OCI-LY7 (cell line): ENCODE results near the gene PIK3C2A. TPM values are rescaled to one million over a fixed set of nuclear protein-coding genes. Genes with fewer than 3 reads are reported as not detected.
"Not testable (repeated sequence)": the region's sequence is repeated elsewhere in the genome, so short reads cannot be mapped to it uniquely, and the experiment has no call there.

Experiments used
- BruUV-seq: library from RNA; stranded (reverse); fragments of 400-500 nt; replicated peaks from 2 replicates; lab custom pipeline; 2021; lab: Mats Ljungman, UMichigan
- CTCF ChIA-PET: fragments of 300-600 bp; sonication (Branson Sonifier 250); formaldehyde crosslinking; loops from one replicate; lab custom pipeline; 2022; ENCODE audit warnings: antibody characterized with exemption; ENCODE audit not compliant: unreplicated experiment; lab: Charles Lee
- POLR2A ChIA-PET: fragments of 300-600 bp; sonication (Branson Sonifier 250); formaldehyde crosslinking; loops from one replicate; lab custom pipeline; 2022; ENCODE audit warnings: antibody characterized with exemption; lab: Charles Lee
- DNase-seq: peaks from one replicate; pipeline ENCODE4 v3.0.0-alpha.2; 2015; ENCODE audit warnings: low spot score
- H2AFZ ChIP-seq: fragments of 200-600 bp; sonication (generic), shearing (Covaris generic); 2 replicates; pipeline ENCODE4 v1.6.1; 2014; ENCODE audit warnings: mild to moderate bottlenecking, antibody characterized with exemption, low read length, moderate library complexity
- H3K27ac ChIP-seq: fragments of 200-600 bp; sonication (generic); 2 replicates; pipeline ENCODE4 v1.5.1; 2014; ENCODE audit warnings: mixed run types, low read depth, mild to moderate bottlenecking, moderate library complexity, low read length, inconsistent platforms; ENCODE audit not compliant: poor library complexity, severe bottlenecking
- H3K36me3 ChIP-seq: fragments of 200-600 bp; sonication (generic); 2 replicates; pipeline ENCODE4 v1.6.1; 2014; ENCODE audit warnings: mild to moderate bottlenecking, antibody characterized with exemption, low read length, moderate library complexity, mixed read lengths; ENCODE audit not compliant: insufficient read depth
- H3K4me1 ChIP-seq: fragments of 200-600 bp; sonication (generic); 2 replicates; pipeline ENCODE4 v1.5.1; 2014; ENCODE audit warnings: mild to moderate bottlenecking, low read length; ENCODE audit not compliant: insufficient read depth, poor library complexity, severe bottlenecking
- H3K4me2 ChIP-seq: fragments of 200-600 bp; sonication (generic); 2 replicates; pipeline ENCODE4 v1.6.1; 2014; ENCODE audit warnings: mild to moderate bottlenecking, low read length
- H3K4me3 ChIP-seq: fragments of 200-600 bp; sonication (generic); 2 replicates; pipeline ENCODE4 v1.5.1; 2014; ENCODE audit warnings: mild to moderate bottlenecking, low read depth, low read length; ENCODE audit not compliant: poor library complexity, severe bottlenecking
- H3K79me2 ChIP-seq: fragments of 200-600 bp; sonication (generic); 2 replicates; pipeline ENCODE4 v1.6.1; 2016; ENCODE audit warnings: low read depth, mild to moderate bottlenecking, low read length, moderate library complexity, mixed read lengths; ENCODE audit not compliant: insufficient read depth
- H3K9me2 ChIP-seq: fragments of 200-600 bp; sonication (generic); 2 replicates; pipeline ENCODE4 v1.6.1; 2016; ENCODE audit warnings: mild to moderate bottlenecking, low read length, mixed read lengths; ENCODE audit not compliant: insufficient read depth
- H3K9me3 ChIP-seq: fragments of 200-600 bp; sonication (generic); 2 replicates; pipeline ENCODE4 v1.6.1; 2014; ENCODE audit warnings: mild to moderate bottlenecking, mixed run types, low read length, mixed read lengths
- H4K20me1 ChIP-seq: fragments of 200-600 bp; sonication (generic); 2 replicates; pipeline ENCODE4 v1.6.1; 2014; ENCODE audit warnings: mild to moderate bottlenecking, antibody characterized with exemption, low read length, moderate library complexity, mixed read lengths; ENCODE audit not compliant: insufficient read depth
- EZH2phosphoT487 ChIP-seq: fragments of 200-600 bp; sonication (generic); IDR thresholded peaks from 2 replicates; pipeline ENCODE4 v1.6.1; 2018; ENCODE audit warnings: low read depth, borderline replicate concordance, mild to moderate bottlenecking, mixed run types, antibody characterized with exemption, low read length, moderate library complexity, mixed read lengths
- intact Hi-C: fragments of 100-400 bp; cut with micrococcal nuclease; formaldehyde crosslinking; loops from one replicate; pipeline ENCODE4 v1.10.0; 2022; ENCODE audit not compliant: unreplicated experiment
- total RNA-seq, 2 experiments: library from RNA; depleted of rRNA in 1 of 2; stranded (reverse); fragments of >200 nt in 1 of 2; shearing (Covaris generic) in 1 of 2; gene quantifications; 2 replicates each; pipeline ENCODE4 v1.2.3, GENCODE V29; 2014 to 2022
- TF ChIP-seq, protein P1 (sequence below): fragments of 200-600 bp; sonication (generic); conservative IDR thresholded peaks from 2 replicates; pipeline ENCODE4 v1.5.1; 2014; ENCODE audit warnings: mild to moderate bottlenecking, antibody characterized with exemption, low read length, moderate library complexity, mixed read lengths

Gene PIK3C2A
- total RNA-seq, 2 experiments from 2014 or later = 17.4 to 41.8 TPM

DNA sequence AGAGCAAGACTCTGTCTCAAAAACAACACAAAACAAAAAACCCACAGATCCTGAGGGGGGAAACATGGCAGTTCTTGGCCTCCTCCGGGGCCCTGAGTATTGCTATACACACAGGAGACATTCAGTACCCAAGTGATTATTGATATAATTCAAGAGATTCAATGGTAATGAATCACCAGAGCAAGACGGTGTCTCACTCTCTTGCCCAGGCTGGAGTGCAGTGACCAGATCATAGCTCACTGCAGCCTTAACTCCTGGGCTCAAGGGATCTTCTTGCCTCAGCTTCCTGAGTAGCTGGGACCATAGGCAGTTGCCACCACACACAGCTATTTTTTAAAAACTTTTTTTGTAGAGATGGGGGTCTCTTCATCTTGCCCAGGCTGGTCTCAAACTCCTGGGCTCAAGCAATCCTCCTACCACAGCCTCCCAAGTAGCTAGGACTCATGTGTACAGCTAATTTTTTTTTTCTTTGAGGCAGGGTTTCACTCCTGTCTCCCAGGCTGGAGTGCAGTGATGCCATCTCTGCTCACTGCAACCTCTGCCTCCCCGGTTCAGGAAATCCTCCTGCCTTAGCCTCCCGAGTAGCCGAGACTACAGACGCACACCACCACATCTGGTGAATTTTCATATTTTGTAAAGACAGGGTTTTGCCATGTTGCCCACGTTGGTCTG is 21.8 kb upstream of the PIK3C2A start:
- no peak for TF ChIP-seq EZH2phosphoT487
- TF ChIP-seq, protein P1, sequence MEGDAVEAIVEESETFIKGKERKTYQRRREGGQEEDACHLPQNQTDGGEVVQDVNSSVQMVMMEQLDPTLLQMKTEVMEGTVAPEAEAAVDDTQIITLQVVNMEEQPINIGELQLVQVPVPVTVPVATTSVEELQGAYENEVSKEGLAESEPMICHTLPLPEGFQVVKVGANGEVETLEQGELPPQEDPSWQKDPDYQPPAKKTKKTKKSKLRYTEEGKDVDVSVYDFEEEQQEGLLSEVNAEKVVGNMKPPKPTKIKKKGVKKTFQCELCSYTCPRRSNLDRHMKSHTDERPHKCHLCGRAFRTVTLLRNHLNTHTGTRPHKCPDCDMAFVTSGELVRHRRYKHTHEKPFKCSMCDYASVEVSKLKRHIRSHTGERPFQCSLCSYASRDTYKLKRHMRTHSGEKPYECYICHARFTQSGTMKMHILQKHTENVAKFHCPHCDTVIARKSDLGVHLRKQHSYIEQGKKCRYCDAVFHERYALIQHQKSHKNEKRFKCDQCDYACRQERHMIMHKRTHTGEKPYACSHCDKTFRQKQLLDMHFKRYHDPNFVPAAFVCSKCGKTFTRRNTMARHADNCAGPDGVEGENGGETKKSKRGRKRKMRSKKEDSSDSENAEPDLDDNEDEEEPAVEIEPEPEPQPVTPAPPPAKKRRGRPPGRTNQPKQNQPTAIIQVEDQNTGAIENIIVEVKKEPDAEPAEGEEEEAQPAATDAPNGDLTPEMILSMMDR = no peak
- ChIA-PET CTCF (no interaction called here), POLR2A (interaction anchor here (0.6 to 1.0 kb wide), 4 partner anchors 18 to 79 kb away, joined by 3 to 8 read pairs (median 4); no protein-coding TSS in a partner anchor)
- DNase-seq = no peak
- no peaks in the 10 kb centered on the region for H3K9me3 ChIP-seq
- H3K4me3 ChIP-seq = no peak overlapping the region
- H3K79me2 ChIP-seq = no peaks in the 10 kb centered on the region
- H3K4me1 ChIP-seq = peaks cover 20% of the 10 kb centered on the region
- intact Hi-C loops = loop anchor here (1.0 kb wide), 3 partner anchors 155 to 299 kb away; no protein-coding TSS in a partner anchor
- no peaks in the 10 kb centered on the region for H3K9me2 ChIP-seq
- BruUV-seq = no TSS peak
- H3K36me3 ChIP-seq = no peaks in the 10 kb centered on the region
- peak overlapping the region; percentile 67; the same call in 1 of the 2 replicates for H2AFZ ChIP-seq
- H3K27ac ChIP-seq = no peak overlapping the region
- H3K4me2 ChIP-seq = no peak overlapping the region
- H4K20me1 ChIP-seq = no peaks in the 10 kb centered on the region

DNA sequence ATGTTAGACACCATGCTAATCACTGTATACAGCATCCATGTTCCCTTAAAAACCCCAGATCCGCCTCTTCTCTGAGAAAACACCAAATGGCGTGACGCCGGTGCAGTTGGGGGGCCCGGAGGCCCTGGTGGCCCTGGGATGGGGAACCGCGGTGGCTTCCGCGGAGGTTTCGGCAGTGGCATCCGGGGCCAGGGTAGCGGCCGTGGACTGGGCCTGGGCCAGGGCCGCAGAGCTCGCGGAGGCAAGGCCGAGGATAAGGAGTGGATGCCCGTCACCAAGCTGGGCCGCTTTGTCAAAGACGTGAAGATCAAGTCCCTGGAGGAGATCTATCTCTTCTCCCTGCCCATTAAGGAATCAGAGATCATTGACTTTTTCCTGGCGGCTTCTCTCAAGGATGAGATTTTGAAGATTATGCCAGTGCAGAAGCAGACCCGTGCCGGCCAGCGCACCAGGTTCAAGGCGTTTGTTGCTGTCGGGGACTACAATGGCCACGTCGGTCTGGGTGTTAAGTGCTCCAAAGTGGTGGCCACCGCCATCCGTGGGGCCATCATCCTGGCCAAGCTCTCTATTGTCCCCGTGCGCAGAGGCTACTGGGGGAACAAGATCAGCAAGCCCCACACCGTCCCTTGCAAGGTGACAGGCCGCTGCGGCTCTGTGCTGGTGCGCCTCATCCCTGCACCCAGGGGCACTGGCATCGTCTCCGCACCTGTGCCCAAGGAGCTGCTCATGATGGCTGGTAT is 20.6 kb upstream of the PIK3C2A start:
- CTCF ChIA-PET, H3K27ac ChIP-seq, H3K9me2 ChIP-seq, H3K36me3 ChIP-seq, H3K79me2 ChIP-seq, H3K4me3 ChIP-seq, BruUV-seq, intact Hi-C loops, POLR2A ChIA-PET, H3K4me2 ChIP-seq, H3K9me3 ChIP-seq, DNase-seq, H4K20me1 ChIP-seq, H2AFZ ChIP-seq: not testable (repeated sequence)
- peaks cover 20% of the 10 kb centered on the region for H3K4me1 ChIP-seq

DNA sequence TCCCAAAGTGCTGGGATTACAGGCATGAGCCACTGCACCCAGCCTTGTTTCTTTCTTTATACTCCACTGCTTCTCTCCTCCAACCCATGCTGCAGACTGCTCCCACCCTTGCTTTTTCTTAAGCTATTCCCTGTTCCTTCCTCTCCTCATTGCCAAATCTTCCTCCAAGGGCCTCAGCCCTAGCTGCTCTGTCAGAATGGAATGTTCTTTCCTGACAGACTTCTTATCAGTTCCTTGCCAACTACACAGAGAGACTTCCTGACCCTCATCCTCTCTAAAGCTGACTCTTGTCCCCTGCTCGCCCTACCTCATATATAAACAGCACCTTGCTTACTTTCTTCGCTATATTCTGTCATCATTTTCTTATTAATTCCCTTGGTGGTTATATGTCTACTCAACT is 16.9 kb upstream of the PIK3C2A start:
- no TSS peak for BruUV-seq
- Histone ChIP-seq H2AFZ (no peak overlapping the region), H3K9me3 (no peaks in the 10 kb centered on the region), H4K20me1 (no peaks in the 10 kb centered on the region), H3K4me1 (no peaks in the 10 kb centered on the region), H3K36me3 (no peaks in the 10 kb centered on the region), H3K4me3 (no peak overlapping the region), H3K79me2 (no peaks in the 10 kb centered on the region), H3K4me2 (no peak overlapping the region), H3K27ac (no peak overlapping the region), H3K9me2 (no peaks in the 10 kb centered on the region)
- ChIA-PET POLR2A (interaction anchor here (0.7 kb wide), 1 partner anchor 66 kb away, joined by 5 read pairs; no protein-coding TSS in a partner anchor), CTCF (no interaction called here)
- intact Hi-C loops = no loop called here
- DNase-seq = no peak
- TF ChIP-seq, protein P1 = no peak
- no peak for TF ChIP-seq EZH2phosphoT487
